Measurements from ENCODE around the gene HNRNPCL2.
"Not testable (repeated sequence)": the region's sequence is repeated elsewhere in the genome, so short reads cannot be mapped to it uniquely, and the experiment has no call there.

HNRNPCL2 gene

DNA sequence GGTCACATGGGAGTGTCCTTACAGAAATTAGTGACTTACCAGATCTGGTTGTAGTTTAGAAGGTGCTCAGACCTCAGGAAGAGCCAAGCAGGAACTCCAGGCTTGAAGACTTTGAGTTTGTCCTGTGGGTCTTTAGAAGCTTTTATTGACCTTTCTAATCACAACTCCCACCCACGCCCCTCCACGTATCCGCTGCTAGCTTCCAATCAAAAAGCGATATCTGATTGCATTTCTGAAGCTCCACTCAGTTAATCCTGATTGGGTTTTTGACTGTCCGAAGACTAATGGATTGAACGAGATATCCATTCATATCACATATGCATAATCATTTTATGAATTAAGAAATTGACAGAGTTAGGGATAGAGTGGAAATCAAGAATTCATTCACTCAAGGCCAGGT, at the start of gene HNRNPCL2:
TSS of gene HNRNPCL2 (minus strand) at position 101 of the 400 bp plus-strand sequence. CDS start 454 bp downstream, outside the sequence.
- not testable (repeated sequence) for DNase-seq (ENCODE audit: low read depth)

DNA sequence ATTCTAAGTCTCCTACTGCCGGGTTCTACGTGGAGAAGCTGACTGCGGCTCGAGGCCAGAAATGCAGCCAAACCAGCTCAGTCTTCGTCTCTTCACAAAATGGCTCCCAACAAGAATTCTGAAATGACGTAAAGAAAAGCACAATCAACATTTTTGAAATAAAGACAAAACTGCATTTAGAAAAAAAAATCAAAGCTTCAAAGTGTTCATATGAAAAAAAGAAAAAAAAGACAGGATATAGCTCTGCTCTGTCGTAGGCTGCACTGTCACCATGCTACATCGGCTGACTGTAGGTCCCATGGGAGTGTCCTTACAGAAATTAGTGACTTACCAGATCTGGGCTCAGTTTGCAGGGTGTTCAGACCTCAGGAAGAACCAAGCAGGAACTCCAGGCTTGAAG, 48.9 kb upstream of the HNRNPCL2 start, which contains the start of gene HNRNPCL4:
TSS of gene HNRNPCL4 (minus strand) at position 101 of the 400 bp plus-strand sequence. CDS start 164 bp downstream, outside the sequence.
- not testable (repeated sequence) for DNase-seq (ENCODE audit: low read depth)

DNA sequence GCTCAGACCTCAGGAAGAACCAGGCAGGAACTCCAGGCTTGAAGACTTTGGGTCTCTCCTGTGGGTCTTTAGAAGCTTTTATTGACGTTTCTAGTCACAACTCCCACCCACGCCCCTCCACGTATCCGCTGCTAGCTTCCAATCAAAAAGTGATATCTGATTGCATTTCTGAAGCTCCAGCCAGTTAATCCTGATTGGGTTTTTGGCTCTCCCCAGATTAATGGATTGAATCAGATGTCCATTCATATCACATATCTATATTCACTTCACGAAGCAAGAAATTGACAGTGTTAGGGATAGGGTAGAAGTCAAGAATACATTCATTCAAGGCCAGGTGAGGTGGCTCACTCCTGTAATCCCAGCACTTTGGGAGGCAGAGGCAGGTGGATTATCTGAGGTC, 39.3 kb upstream of the HNRNPCL2 start, which contains the start of gene PRAMEF26:
TSS of gene PRAMEF26 (minus strand) at position 101 of the 400 bp plus-strand sequence. CDS start 2,914 bp downstream, outside the sequence.
- not testable (repeated sequence) for DNase-seq (ENCODE audit: low read depth)

DNA sequence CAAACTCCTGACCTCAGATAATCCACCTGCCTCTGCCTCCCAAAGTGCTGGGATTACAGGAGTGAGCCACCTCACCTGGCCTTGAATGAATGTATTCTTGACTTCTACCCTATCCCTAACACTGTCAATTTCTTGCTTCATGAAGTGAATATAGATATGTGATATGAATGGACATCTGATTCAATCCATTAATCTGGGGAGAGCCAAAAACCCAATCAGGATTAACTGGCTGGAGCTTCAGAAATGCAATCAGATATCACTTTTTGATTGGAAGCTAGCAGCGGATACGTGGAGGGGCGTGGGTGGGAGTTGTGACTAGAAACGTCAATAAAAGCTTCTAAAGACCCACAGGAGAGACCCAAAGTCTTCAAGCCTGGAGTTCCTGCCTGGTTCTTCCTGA, 46.2 kb downstream of the HNRNPCL2 start, which contains the start of gene PRAMEF25:
TSS of gene PRAMEF25 (plus strand) at position 301 of the 400 bp plus-strand sequence. CDS start 2,920 bp downstream, outside the sequence.
- not testable (repeated sequence) for DNase-seq (ENCODE audit: low read depth)
